ENCODE results near the gene PEPD.

The PEPD gene

GRCh38 chr19:33511346-33511745 lies 10.2 kb downstream of the PEPD start:
- H3K27ac ChIP-seq, result no peak overlapping the region
- TF ChIP-seq CTCF (conservative IDR thresholded peaks at IDR 0.05), result no peak

- no peak overlapping the region for H3K27ac ChIP-seq
- TF ChIP-seq CTCF (conservative IDR thresholded peaks at IDR 0.05), result no peak
Observed at GRCh38 chr19:33510462-33511194, 11.0 kb downstream of the PEPD start.

GRCh38 chr19:33509774-33510173 lies 11.8 kb downstream of the PEPD start:
- no peak overlapping the region for H3K27ac ChIP-seq
- TF ChIP-seq CTCF (conservative IDR thresholded peaks at IDR 0.05), result no peak

GRCh38 chr19:33508941-33509614 lies 12.5 kb downstream of the PEPD start:
- TF ChIP-seq CTCF (conservative IDR thresholded peaks at IDR 0.05), result no peak
- H3K27ac ChIP-seq, result no peak overlapping the region

- no peak overlapping the region for H3K27ac ChIP-seq
Observed at GRCh38 chr19:33508431-33508830, 13.2 kb downstream of the PEPD start.

GRCh38 chr19:33508009-33508408 lies 13.6 kb downstream of the PEPD start:
- no peak for TF ChIP-seq CTCF (conservative IDR thresholded peaks at IDR 0.05)
- no peak overlapping the region for H3K27ac ChIP-seq

More at GRCh38 chr19:33508431-33508830, 13.2 kb downstream of the PEPD start:
- no peak for TF ChIP-seq CTCF (conservative IDR thresholded peaks at IDR 0.05)

GRCh38 chr19:33507021-33507956 lies 14.3 kb downstream of the PEPD start:
- H3K27ac ChIP-seq, result no peak overlapping the region
- no peak for TF ChIP-seq CTCF (conservative IDR thresholded peaks at IDR 0.05)
